Stimulated activated CD4-positive, alpha-beta T cell treated with anti-CD3 and anti-CD28 coated beads, Interleukin-12 subunit alpha, Interleukin-12 subunit beta, amount 100 ng/mL, for 48 hours (primary cell): Measurements from ENCODE around the gene RABGAP1L.
"Not testable (repeated sequence)": the region's sequence is repeated elsewhere in the genome, so short reads cannot be mapped to it uniquely, and the experiment has no call there.

Experiments used
- DNase-seq, 3 donors: peaks; one replicate each; pipeline ENCODE4 v3.0.0-alpha.2; 2020; ENCODE audit warnings: low read depth in 2 of 3, low spot score in 1 of 3

The RABGAP1L gene

GRCh38 chr1:174654560-174654959, 495.2 kb downstream of the RABGAP1L start:
- no peak for DNase-seq

GRCh38 chr1:174656409-174657059, 497.2 kb downstream of the RABGAP1L start:
- no peak for DNase-seq

GRCh38 chr1:174657411-174657810, 498.1 kb downstream of the RABGAP1L start:
- DNase-seq: no peak

- DNase-seq: no peak
Observed at GRCh38 chr1:174657893-174658292, 498.6 kb downstream of the RABGAP1L start.

GRCh38 chr1:174659823-174660222, 500.5 kb downstream of the RABGAP1L start:
- DNase-seq: no peak

- no peak for DNase-seq
Observed at GRCh38 chr1:174660476-174660875, 501.2 kb downstream of the RABGAP1L start.

GRCh38 chr1:174663358-174663757, 504.0 kb downstream of the RABGAP1L start:
- DNase-seq: no peak

- no peak for DNase-seq
Observed at GRCh38 chr1:174666248-174666647, 506.9 kb downstream of the RABGAP1L start.

GRCh38 chr1:174671826-174672225, 512.5 kb downstream of the RABGAP1L start:
- DNase-seq: no peak

- no peak for DNase-seq
Observed at GRCh38 chr1:174676856-174677255, 517.5 kb downstream of the RABGAP1L start.

- no peak for DNase-seq
Observed at GRCh38 chr1:174678657-174679056, 519.3 kb downstream of the RABGAP1L start.

GRCh38 chr1:174680101-174680500, 520.8 kb downstream of the RABGAP1L start:
- no peak for DNase-seq

GRCh38 chr1:174682419-174683008, 523.2 kb downstream of the RABGAP1L start:
- no peak for DNase-seq

- DNase-seq: no peak
Observed at GRCh38 chr1:174686213-174686612, 526.9 kb downstream of the RABGAP1L start.

GRCh38 chr1:174689524-174689923, 530.2 kb downstream of the RABGAP1L start:
- DNase-seq: no peak

- DNase-seq: no peak
Observed at GRCh38 chr1:174690266-174690665, 530.9 kb downstream of the RABGAP1L start.

- DNase-seq: no peak
Observed at GRCh38 chr1:174692313-174692712, 533.0 kb downstream of the RABGAP1L start.

GRCh38 chr1:174693085-174693484, 533.8 kb downstream of the RABGAP1L start:
- no peak for DNase-seq

GRCh38 chr1:174693539-174693938, 534.2 kb downstream of the RABGAP1L start:
- not testable (repeated sequence) for DNase-seq

- no peak for DNase-seq
Observed at GRCh38 chr1:174696026-174696821, 536.9 kb downstream of the RABGAP1L start.

GRCh38 chr1:174700314-174700713, 541.0 kb downstream of the RABGAP1L start:
- no peak for DNase-seq

GRCh38 chr1:174700775-174701174, 541.5 kb downstream of the RABGAP1L start:
- DNase-seq: no peak
